ENCODE results near the gene BRWD1. TPM values are rescaled to one million over a fixed set of nuclear protein-coding genes. Genes with fewer than 3 reads are reported as not detected.
A peak's percentile ranks its signal among the peaks of the same experiment; 100 is the strongest.

The BRWD1 gene
- total and polyA plus RNA-seq, 2 of the 13 experiments (the other 11 are each of a cell fraction or from before 2014, with no cell fraction given): 13.9 to 28.0 TPM

DNA sequence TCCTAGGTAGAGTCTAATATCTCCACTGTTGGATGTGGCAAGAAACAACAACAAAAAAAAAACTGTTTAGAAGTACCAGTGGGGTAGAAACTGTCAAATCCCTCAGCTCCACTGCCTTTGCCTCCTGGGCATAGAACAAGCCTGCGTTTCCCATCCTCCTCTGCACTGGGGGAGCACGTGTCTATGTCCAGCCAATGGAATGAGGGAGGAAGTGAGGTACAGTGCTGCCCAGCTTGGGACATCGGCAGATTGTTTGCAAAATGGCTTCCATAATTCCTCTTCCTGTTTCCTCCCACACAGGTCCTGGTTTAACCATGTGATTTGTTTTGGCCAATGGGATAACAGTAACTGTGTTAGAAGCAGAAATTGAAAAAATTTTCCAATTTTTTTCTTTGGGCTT is 169.2 kb downstream of the BRWD1 start:
- no peak overlapping the region for H2AFZ ChIP-seq (ENCODE audit: low read length)

DNA sequence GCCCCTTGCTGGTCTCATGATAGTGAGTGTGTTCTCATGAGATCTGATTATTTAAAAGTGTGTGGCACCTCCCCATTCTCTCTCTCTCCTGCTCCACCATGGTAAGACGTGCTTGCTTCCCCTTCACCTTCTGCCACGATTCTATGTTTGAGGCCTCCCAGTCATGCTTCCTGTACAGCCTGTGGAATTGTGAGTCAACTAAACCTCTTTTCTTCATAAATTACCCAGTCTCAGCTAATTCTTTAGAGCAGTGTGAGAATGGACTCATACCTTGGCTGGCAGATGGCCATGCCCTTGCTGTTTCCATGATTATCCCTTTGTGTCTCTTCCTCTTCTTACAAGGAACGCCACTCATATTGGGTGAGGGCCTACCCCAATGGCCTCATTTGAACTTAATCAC is 170.5 kb downstream of the BRWD1 start:
- in situ Hi-C loops (cut with HindIII; ENCODE audit: extremely low pct_ligation_motif_present, low pct_unique_long_range_greater_than_20kb) (no loop called here), intact Hi-C loops (cut with micrococcal nuclease; ENCODE audit: unreplicated experiment) (no loop called here)
- no peak overlapping the region for H3K4me2 ChIP-seq (ENCODE audit: low read depth, low read length)
- no peak overlapping the region for H2AFZ ChIP-seq (ENCODE audit: low read length)
- no peak for ATAC-seq
- TF ChIP-seq MAFK (conservative IDR thresholded peaks at IDR 0.05 in 1 of 2, IDR thresholded peaks at IDR 0.05 in 1 of 2; ENCODE audit: low read length in 2 of 2) (no peak), ZNF354B (CRISPR knock-in tag; IDR thresholded peaks at IDR 0.05) (no peak)
- peaks cover 7% of the 10 kb centered on the region for H3K4me1 ChIP-seq (ENCODE audit: insufficient read depth, low read length)
- WGBS (ENCODE audit: low lambda C conversion rate): 48% methylated on average over 3 of the region's 3 CpGs
- H3K9me3 ChIP-seq (ENCODE audit: low read length): no peaks in the 10 kb centered on the region
- FAIRE-seq: no peak
- H3K27ac ChIP-seq (ENCODE audit: extremely low read length, insufficient read depth, low read length): no peak overlapping the region
- no peaks in the 10 kb centered on the region for H4K20me1 ChIP-seq (ENCODE audit: insufficient read depth, low read length)
- BruUV-seq (replicated peaks): no TSS peak
- H3K4me3 ChIP-seq (replicated peaks in 1 of 3; ENCODE audit: insufficient read depth in 1 of 3, low read depth in 2 of 3, low read length in 3 of 3): no peak overlapping the region
- DNase-seq (ENCODE audit: low spot score): no peak
- POLR2A ChIA-PET: no interaction called here
- peaks cover 0 to 20% of the 10 kb centered on the region in 2 experiments; a peak in 1 of 5 replicates for H3K27me3 ChIP-seq (ENCODE audit: control insufficient read depth in 1 of 2, insufficient read depth in 2 of 2, low read length in 2 of 2)
- H3K79me2 ChIP-seq (ENCODE audit: insufficient read depth, low read length): no peaks in the 10 kb centered on the region
- no peak overlapping the region for H3K9ac ChIP-seq (ENCODE audit: insufficient read depth, low read depth, low read length)
- no peaks in the 10 kb centered on the region for H3K36me3 ChIP-seq (replicated peaks in 1 of 2; ENCODE audit: control insufficient read depth in 1 of 2, insufficient read depth in 2 of 2, low read length in 2 of 2)
- CTCF ChIA-PET (ENCODE audit: low intra/inter-chr PET ratio, low total read pairs): no interaction called here

More for the DNA sequence above, 169.2 kb downstream of the BRWD1 start:
- H3K4me2 ChIP-seq (ENCODE audit: low read depth, low read length): no peak overlapping the region
- H3K79me2 ChIP-seq (ENCODE audit: insufficient read depth, low read length): no peaks in the 10 kb centered on the region
- intact Hi-C loops (cut with micrococcal nuclease; ENCODE audit: unreplicated experiment) (no loop called here), in situ Hi-C loops (cut with HindIII; ENCODE audit: extremely low pct_ligation_motif_present, low pct_unique_long_range_greater_than_20kb) (no loop called here)
- H3K4me1 ChIP-seq (ENCODE audit: insufficient read depth, low read length): no peaks in the 10 kb centered on the region
- DNase-seq (ENCODE audit: low spot score): no peak
- WGBS (ENCODE audit: low lambda C conversion rate): 46% methylated on average over 3 of the region's 3 CpGs
- no peak overlapping the region for H3K27ac ChIP-seq (ENCODE audit: extremely low read length, insufficient read depth, low read length)
- no peaks in the 10 kb centered on the region for H4K20me1 ChIP-seq (ENCODE audit: insufficient read depth, low read length)
- no peak for TF ChIP-seq GABPA (IDR thresholded peaks at IDR 0.05; ENCODE audit: low read depth, low read length)
- TF ChIP-seq GABPA (CRISPR knock-in tag; IDR thresholded peaks at IDR 0.05; ENCODE audit: low read depth): 0 out of 2 replicates have a peak, but pooled peaks have one; percentile 17
- TF ChIP-seq SP2 (CRISPR knock-in tag; IDR thresholded peaks at IDR 0.05): no peak
- TF ChIP-seq, protein P1, sequence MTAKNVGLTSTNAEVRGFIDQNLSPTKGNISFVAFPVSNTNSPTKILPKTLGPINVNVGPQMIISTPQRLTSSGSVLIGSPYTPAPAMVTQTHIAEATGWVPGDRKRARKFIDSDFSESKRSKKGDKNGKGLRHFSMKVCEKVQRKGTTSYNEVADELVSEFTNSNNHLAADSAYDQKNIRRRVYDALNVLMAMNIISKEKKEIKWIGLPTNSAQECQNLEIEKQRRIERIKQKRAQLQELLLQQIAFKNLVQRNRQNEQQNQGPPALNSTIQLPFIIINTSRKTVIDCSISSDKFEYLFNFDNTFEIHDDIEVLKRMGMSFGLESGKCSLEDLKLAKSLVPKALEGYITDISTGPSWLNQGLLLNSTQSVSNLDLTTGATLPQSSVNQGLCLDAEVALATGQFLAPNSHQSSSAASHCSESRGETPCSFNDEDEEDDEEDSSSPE (CRISPR knock-in tag; IDR thresholded peaks at IDR 0.05): no peak
- H3K36me3 ChIP-seq (replicated peaks in 1 of 2; ENCODE audit: control insufficient read depth in 1 of 2, insufficient read depth in 2 of 2, low read length in 2 of 2): no peaks in the 10 kb centered on the region
- no peaks in the 10 kb centered on the region for H3K9me3 ChIP-seq (ENCODE audit: low read length)
- POLR2A ChIA-PET: no interaction called here
- H3K9ac ChIP-seq (ENCODE audit: insufficient read depth, low read depth, low read length): no peak overlapping the region
- ATAC-seq: no peak
- CTCF ChIA-PET (ENCODE audit: low intra/inter-chr PET ratio, low total read pairs): no interaction called here
- BruUV-seq (replicated peaks): no TSS peak
- peaks cover 0 to 20% of the 10 kb centered on the region in 2 experiments; a peak in 1 of 5 replicates for H3K27me3 ChIP-seq (ENCODE audit: control insufficient read depth in 1 of 2, insufficient read depth in 2 of 2, low read length in 2 of 2)
- FAIRE-seq: no peak
- no peak overlapping the region for H3K4me3 ChIP-seq (replicated peaks in 1 of 3; ENCODE audit: insufficient read depth in 1 of 3, low read depth in 2 of 3, low read length in 3 of 3)
